Activated T-cell treated with anti-CD3 and anti-CD28 coated beads, Interleukin-2, amount 50 U/mL, for 24 hours (primary cell): ENCODE results near the gene USP25.

ENCODE experiments used
- DNase-seq: peaks from one replicate; pipeline ENCODE4 v3.0.0-alpha.2; 2020
- H3K27ac Mint-ChIP-seq: 2 replicates; pipeline ENCODE4 v1.8.0; 2020; ENCODE audit warnings: mild to moderate bottlenecking, mixed read lengths
- H3K27me3 Mint-ChIP-seq: 2 replicates; pipeline ENCODE4 v1.8.0; 2020; ENCODE audit warnings: mixed read lengths
- H3K36me3 Mint-ChIP-seq: 2 replicates; pipeline ENCODE4 v1.8.0; 2020; ENCODE audit warnings: low read depth, mixed read lengths
- H3K4me1 Mint-ChIP-seq: 2 replicates; pipeline ENCODE4 v1.8.0; 2020; ENCODE audit warnings: low read depth, mixed read lengths
- H3K4me3 Mint-ChIP-seq: 2 replicates; pipeline ENCODE4 v1.8.0; 2020; ENCODE audit warnings: mild to moderate bottlenecking, moderate library complexity, mixed read lengths
- H3K9me3 Mint-ChIP-seq: 2 replicates; pipeline ENCODE4 v1.8.0; 2020; ENCODE audit warnings: mixed read lengths

USP25 gene

DNA sequence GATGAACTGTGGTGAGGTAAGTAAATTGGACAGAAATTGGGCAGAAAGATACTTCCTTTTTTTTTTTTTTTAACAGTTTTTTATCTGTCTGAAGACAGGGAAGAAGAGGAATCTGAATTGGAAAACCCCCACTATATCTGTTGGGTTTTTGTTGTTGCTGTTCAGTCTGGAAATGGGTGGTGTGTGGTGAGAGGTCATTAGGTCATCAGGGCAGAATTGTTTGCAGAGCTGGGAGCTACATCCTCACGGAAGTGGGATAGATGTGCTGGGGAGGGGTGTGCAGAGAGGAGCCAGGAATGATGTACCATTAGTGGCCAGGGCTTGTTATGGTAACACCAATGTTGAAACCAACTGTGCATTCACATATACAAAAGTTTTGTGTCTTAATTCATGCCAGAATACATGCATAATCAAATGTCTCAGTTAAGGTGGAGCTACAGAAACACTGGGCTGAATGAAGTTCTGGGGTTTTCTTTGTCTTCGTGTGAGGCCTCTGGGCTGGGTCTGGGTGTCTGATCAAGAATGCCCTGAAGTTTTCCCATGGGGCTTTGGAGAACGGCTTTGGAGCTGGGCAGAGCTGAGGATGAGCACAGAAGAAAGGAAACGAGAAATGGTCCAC lies 12.4 kb downstream of the USP25 start:
- H3K36me3 Mint-ChIP-seq = peaks cover 41% of the 10 kb centered on the region
- peaks cover 3% of the 10 kb centered on the region for H3K9me3 Mint-ChIP-seq
- H3K4me1 Mint-ChIP-seq = peaks cover 81% of the 10 kb centered on the region
- no peak overlapping the region for H3K4me3 Mint-ChIP-seq
- H3K27ac Mint-ChIP-seq = peak overlapping the region; percentile 28
- no peak for DNase-seq
- H3K27me3 Mint-ChIP-seq = no peaks in the 10 kb centered on the region

DNA sequence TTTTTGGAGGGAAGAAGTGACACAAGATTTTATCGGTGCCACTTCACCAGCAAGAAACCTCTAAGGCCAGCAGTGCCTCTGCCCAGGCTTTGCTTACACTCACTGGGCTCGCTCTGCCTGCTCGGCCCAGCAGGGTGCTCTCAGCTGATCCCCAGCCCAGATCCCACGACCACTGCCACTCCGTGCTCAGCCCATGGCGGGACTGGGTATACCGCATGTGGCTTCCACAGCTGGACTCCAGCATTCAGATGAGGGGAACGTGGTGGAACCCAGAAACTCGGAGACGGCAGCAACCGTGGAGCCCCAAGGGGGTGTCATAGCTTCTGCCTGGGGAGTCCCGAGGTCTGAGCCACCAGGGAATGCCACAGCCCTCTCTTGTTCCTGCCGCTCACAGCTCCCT lies 12.9 kb downstream of the USP25 start:
- no peak for DNase-seq
- H3K4me3 Mint-ChIP-seq = no peak overlapping the region
- H3K4me1 Mint-ChIP-seq = peaks cover 80% of the 10 kb centered on the region
- no peak overlapping the region for H3K27ac Mint-ChIP-seq
- peaks cover 3% of the 10 kb centered on the region for H3K9me3 Mint-ChIP-seq
- peaks cover 37% of the 10 kb centered on the region for H3K36me3 Mint-ChIP-seq
- no peaks in the 10 kb centered on the region for H3K27me3 Mint-ChIP-seq

DNA sequence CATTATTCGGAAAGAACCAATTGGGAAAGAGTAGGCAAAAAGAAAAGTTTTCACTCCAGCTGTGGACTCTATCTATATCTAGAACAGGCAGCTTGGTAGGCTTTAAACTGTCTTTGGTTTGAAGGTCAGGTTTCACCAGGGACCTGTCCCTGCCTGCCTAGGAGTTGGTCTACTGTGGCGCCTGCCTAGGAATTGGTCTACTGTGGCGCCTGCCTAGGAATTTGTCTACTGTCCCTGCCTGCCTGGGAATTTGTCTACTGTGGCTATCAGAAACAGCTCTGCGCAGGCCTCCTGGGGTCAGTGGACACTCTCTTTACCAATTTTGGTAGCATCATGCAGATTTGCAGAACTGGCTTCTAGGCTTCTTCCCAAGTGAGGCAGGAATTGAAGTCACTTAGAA lies 13.8 kb downstream of the USP25 start:
- DNase-seq = no peak
- Mint-ChIP-seq H3K27ac (no peak overlapping the region), H3K4me3 (no peak overlapping the region), H3K9me3 (peaks cover 3% of the 10 kb centered on the region), H3K27me3 (no peaks in the 10 kb centered on the region), H3K4me1 (peaks cover 77% of the 10 kb centered on the region), H3K36me3 (peaks cover 32% of the 10 kb centered on the region)

DNA sequence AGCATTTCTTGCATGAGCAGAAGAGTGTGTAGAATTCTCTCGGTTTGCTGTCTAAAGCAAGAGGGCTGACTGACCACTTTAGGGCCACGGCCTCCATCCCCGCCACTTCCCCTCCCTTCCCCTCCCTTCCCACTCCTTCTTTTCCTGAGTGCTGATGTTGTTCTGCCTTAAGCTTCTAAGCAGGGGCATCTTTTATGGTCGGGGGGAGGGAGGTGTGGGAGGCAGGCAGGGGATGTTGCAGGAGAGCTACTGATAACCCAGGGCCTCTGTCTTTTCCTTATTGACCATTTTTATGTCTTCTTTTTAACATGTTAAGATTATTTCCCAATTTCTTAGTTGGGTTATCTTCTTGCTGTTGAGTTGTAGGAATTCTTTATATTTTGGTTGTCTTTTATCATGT lies 15.1 kb downstream of the USP25 start:
- DNase-seq = no peak
- no peak overlapping the region for H3K4me3 Mint-ChIP-seq
- peaks cover 32% of the 10 kb centered on the region for H3K36me3 Mint-ChIP-seq
- H3K27me3 Mint-ChIP-seq = no peaks in the 10 kb centered on the region
- H3K9me3 Mint-ChIP-seq = peaks cover 3% of the 10 kb centered on the region
- H3K4me1 Mint-ChIP-seq = peaks cover 77% of the 10 kb centered on the region
- no peak overlapping the region for H3K27ac Mint-ChIP-seq

DNA sequence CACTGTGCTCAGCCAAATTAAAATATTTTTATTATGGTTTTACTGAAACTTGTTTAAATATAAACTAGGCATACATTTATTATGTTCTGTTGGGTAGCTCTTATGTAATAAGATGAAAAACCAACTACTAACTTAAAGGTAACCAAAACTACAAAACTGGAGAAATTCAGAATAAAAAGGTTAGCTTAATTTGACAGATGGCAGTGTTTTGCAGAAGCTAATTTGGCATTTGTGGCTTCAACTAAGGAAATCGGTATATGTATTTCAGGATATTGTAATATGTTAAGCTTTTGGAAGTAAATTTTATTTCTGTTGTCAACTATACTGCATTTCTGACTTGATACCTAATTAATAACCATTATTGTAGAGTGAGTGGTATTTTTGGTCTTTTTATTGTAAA lies 18.8 kb downstream of the USP25 start:
- Mint-ChIP-seq H3K36me3 (peaks cover 15% of the 10 kb centered on the region), H3K9me3 (peaks cover 3% of the 10 kb centered on the region), H3K27ac (no peak overlapping the region), H3K4me1 (peaks cover 65% of the 10 kb centered on the region), H3K4me3 (no peak overlapping the region), H3K27me3 (no peaks in the 10 kb centered on the region)
- no peak for DNase-seq

DNA sequence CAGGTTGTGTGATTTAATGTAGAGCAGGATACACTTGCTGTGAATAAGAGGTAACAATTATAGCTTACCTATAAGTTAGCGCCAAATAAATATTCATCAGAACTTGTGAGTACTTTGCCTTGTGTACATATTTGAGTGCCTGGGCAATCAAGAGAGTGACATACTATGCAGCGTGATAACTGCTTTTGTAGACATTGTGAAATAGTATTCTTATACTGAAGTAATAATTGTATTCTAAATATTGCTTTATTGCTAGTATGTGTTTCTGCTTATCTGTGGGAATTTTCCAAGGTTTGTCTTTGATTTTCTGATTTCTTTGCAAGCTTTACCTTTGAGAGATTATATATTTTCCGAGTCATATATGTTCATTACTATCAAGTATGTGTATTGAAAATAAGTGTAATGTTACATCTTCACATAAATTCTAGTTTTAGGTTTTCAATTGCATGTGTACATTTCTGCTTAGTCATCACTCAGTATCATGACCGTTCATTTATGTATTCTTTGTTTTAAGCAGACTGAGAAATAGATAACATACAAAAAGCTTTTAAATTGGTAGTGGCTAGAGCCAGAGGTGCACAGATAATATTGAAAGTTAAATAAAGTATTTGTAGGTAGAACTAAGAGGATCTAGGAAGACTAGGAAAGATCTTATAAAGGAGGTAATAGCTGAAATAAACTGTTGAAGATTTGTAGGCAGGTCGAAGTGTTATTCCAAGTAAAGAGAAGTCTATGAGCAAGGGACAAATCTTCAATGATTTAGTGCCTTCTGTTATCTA lies 19.5 kb downstream of the USP25 start:
- Mint-ChIP-seq H3K4me1 (peaks cover 65% of the 10 kb centered on the region), H3K27ac (peak overlapping the region; percentile 53), H3K9me3 (peaks cover 3% of the 10 kb centered on the region), H3K4me3 (no peak overlapping the region), H3K36me3 (peaks cover 9% of the 10 kb centered on the region), H3K27me3 (no peaks in the 10 kb centered on the region)
- DNase-seq = no peak

DNA sequence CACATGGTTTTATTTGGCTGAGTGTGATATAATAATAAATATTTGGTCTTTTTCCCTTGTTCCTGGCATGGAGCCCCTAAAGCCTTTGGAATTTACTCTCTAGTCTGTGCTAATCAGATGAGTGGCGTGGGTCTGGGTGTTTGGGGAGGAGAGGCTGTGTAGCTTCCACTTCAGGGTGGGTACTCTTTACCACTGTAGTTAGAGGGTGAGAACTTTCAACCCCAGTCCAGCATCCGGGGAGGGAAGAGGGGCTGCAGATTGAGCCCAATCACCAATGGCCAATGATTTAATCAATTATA lies 20.0 kb downstream of the USP25 start:
- Mint-ChIP-seq H3K9me3 (peaks cover 3% of the 10 kb centered on the region), H3K4me1 (peaks cover 65% of the 10 kb centered on the region), H3K4me3 (no peak overlapping the region), H3K36me3 (peaks cover 9% of the 10 kb centered on the region), H3K27me3 (no peaks in the 10 kb centered on the region), H3K27ac (peak overlapping the region; percentile 32)
- DNase-seq = no peak

DNA sequence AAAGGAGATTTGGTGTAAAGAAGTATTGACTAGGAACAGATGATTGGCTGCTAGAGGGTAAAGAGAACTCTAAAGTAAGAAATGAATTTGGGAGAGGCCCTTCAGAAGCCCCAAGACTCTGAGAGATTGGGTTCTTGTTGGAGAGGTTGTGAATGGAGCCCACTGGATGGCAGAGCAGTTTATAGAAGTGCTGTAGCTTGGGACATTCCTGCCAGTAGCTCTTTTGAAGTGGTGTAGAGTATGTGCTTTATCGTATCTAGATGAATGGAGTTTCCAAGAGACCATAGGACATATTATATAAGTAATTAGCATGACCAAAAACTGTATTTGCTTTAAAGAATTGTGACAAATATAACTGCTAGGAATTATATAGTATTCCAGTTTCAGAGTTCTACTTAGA lies 21.3 kb downstream of the USP25 start:
- no peak for DNase-seq
- Mint-ChIP-seq H3K36me3 (peaks cover 9% of the 10 kb centered on the region), H3K27me3 (no peaks in the 10 kb centered on the region), H3K4me3 (no peak overlapping the region), H3K4me1 (peaks cover 69% of the 10 kb centered on the region), H3K27ac (no peak overlapping the region), H3K9me3 (no peaks in the 10 kb centered on the region)

DNA sequence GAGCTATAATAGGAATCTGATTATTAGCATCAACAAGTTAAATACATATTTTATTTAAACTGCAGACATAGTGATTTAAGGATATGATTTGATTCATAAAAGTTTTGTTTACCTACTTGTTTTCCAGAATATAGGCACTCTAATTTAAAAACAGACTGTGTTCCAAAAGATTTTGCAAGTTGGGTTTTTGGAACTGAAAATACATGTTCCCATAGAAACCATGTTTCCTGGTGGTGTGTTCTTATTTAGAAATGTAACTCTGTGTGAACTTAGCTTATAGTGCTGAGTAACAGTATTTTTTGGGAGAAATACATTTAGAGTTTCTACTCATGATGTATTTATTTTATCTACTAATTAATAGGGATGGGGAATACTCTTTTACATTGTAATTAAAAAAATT lies 21.8 kb downstream of the USP25 start:
- Mint-ChIP-seq H3K4me1 (peaks cover 73% of the 10 kb centered on the region), H3K4me3 (no peak overlapping the region), H3K36me3 (peaks cover 9% of the 10 kb centered on the region), H3K27ac (no peak overlapping the region), H3K9me3 (no peaks in the 10 kb centered on the region), H3K27me3 (no peaks in the 10 kb centered on the region)
- DNase-seq = no peak

DNA sequence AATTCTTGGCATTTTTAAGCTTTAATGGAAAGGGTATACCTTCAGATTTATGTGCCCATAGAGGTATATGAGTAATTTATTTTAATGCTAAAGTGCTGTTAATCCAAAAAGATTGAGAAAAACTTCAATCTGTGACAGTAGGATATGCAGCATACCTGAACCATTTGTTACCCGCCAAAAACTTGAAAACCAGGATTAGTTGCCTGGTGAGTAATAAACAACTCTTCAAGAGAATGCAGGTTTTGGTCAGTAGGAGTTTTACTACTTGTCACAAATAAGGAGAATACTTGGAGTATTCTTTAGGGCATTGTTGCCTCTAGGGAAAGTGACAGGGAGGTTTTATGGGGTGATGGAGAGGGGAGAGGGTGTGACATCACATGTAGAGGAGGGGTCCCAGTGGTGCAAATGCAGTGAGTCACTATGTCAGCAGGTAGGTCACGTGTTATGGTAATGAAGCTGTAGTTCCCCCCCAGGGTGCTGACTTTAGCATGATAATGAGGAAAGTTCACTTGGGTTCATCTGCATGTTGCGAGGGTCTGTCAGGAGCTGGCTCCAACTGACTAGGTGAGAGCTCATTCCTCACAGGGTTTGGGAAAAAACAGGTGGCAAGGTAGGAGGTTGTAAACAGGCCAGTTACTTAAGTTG lies 23.1 kb downstream of the USP25 start:
- Mint-ChIP-seq H3K4me3 (no peak overlapping the region), H3K36me3 (peaks cover 20% of the 10 kb centered on the region), H3K27me3 (no peaks in the 10 kb centered on the region), H3K27ac (no peak overlapping the region), H3K9me3 (peaks cover 6% of the 10 kb centered on the region), H3K4me1 (peaks cover 78% of the 10 kb centered on the region)
- no peak for DNase-seq

DNA sequence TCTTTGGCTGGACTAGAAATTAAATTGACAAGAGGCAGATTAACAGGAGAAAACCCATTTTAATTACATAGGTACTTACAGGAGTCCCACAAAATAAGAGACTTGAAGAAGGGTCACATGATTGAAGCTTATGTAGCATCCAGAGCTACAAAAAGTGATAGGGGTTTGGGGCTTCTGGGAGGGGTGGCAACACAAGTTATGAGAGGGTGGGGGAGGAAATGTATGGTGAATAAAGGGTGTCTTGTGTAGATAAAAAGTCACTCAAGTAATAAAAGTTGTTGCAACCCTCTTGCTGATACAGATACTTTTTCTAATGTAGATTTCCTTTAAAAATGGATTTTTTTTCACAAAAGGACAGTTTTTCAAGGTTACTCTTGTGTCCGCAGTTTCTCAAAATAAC lies 24.0 kb downstream of the USP25 start:
- DNase-seq = no peak
- H3K4me1 Mint-ChIP-seq = peaks cover 80% of the 10 kb centered on the region
- H3K4me3 Mint-ChIP-seq = no peak overlapping the region
- H3K27me3 Mint-ChIP-seq = no peaks in the 10 kb centered on the region
- H3K9me3 Mint-ChIP-seq = peaks cover 10% of the 10 kb centered on the region
- H3K27ac Mint-ChIP-seq = no peak overlapping the region
- H3K36me3 Mint-ChIP-seq = peaks cover 28% of the 10 kb centered on the region

DNA sequence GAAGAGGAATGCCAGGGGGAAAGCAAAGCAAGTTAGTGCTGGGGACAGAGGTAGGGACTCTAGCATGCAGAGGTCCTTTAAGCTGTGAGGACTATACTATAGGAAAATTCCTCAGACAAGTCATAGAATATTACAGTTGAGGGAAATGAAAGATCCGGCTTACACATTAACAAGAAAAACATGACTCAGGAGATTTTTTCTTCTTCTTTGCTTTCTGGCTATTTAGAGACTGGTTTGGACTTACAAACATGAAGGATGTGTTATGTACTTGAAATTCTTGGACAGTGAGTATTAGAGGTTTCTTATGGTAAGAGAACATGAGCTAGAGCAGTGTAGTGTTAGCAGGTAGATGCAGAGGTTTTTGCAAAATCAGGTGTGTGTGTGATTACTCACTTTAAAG lies 24.9 kb downstream of the USP25 start:
- H3K4me3 Mint-ChIP-seq = no peak overlapping the region
- peaks cover 76% of the 10 kb centered on the region for H3K4me1 Mint-ChIP-seq
- peaks cover 10% of the 10 kb centered on the region for H3K9me3 Mint-ChIP-seq
- DNase-seq = no peak
- H3K36me3 Mint-ChIP-seq = peaks cover 32% of the 10 kb centered on the region
- no peak overlapping the region for H3K27ac Mint-ChIP-seq
- no peaks in the 10 kb centered on the region for H3K27me3 Mint-ChIP-seq

DNA sequence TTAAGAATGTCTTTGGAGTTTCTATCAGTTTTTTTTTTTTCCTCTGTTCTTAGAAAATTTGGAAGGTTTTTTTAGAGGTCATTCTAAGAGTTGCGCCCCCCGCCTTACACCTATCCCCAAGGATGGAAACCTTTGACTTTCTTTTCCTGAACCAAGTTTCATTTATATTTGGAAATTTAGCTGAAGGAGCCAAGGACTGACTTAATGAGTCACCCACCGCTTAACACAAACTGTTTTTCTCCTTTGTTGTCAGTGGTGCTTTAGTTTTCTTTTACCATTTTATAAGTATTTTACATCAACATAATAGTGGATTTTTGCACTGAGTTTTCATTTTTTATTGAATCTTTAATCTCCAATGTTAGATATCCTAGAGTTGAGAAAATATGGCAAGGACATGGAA lies 25.3 kb downstream of the USP25 start:
- DNase-seq = no peak
- Mint-ChIP-seq H3K4me1 (peaks cover 77% of the 10 kb centered on the region), H3K36me3 (peaks cover 32% of the 10 kb centered on the region), H3K27me3 (no peaks in the 10 kb centered on the region), H3K4me3 (no peak overlapping the region), H3K27ac (peak overlapping the region; percentile 0), H3K9me3 (peaks cover 10% of the 10 kb centered on the region)

DNA sequence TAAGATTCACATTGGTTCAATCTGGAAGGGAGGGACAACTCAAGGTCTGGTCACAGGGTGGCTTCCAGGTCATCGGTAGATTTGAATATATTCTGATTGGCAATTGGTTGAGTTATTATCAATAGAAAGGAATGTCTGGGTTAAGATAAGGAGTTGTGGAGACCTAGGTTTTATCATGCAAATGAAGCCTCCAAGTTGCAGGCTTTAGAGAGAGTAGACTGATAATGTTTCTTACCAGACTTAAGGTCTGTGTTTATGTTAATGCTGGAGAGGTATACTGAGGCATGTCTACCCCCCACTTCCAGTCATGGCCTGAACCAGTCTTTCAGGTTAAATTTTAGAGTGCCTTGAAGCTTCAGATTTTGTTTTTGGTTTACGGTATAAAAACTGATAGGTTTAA lies 29.7 kb downstream of the USP25 start:
- Mint-ChIP-seq H3K36me3 (peaks cover 55% of the 10 kb centered on the region), H3K4me1 (peaks cover 84% of the 10 kb centered on the region), H3K4me3 (no peak overlapping the region), H3K27ac (no peak overlapping the region), H3K9me3 (peaks cover 20% of the 10 kb centered on the region), H3K27me3 (no peaks in the 10 kb centered on the region)
- no peak for DNase-seq

DNA sequence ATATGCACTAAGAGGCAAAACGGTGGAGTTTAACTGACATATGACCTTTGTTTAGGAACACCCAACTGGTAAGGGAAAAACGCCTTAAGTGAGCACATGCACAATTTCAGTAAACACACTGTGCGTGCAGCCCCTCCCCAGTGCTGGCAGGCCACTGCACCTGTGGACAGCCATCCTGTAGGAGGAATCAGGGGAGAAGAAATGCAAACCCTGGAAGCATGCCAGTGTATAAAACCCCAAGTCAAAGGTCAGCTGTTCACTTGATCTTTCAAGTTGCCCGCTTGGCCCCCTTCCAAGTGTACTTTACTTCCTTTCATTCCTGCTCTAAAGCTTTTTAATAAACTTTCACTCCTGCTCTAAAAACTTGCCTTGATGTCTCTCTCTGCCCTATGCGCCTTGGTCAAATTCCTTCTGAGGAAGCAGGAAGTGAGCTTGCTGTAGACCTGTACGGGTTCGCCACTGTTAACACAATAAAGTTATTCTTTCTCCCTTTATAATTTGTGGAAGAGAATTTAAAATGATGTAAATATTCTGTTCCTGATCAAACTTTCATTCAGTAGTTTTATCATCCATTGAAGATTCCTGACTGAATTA lies 31.8 kb downstream of the USP25 start:
- Mint-ChIP-seq H3K4me1 (peaks cover 71% of the 10 kb centered on the region), H3K36me3 (peaks cover 69% of the 10 kb centered on the region), H3K27ac (no peak overlapping the region), H3K4me3 (no peak overlapping the region), H3K27me3 (no peaks in the 10 kb centered on the region), H3K9me3 (peaks cover 20% of the 10 kb centered on the region)
- DNase-seq = no peak
